ENCODE measurements around the gene HOXC9.

GRCh38 chr12:54033980-54034784 lies 34.2 kb downstream of the HOXC9 start:
- TF ChIP-seq, protein P1, sequence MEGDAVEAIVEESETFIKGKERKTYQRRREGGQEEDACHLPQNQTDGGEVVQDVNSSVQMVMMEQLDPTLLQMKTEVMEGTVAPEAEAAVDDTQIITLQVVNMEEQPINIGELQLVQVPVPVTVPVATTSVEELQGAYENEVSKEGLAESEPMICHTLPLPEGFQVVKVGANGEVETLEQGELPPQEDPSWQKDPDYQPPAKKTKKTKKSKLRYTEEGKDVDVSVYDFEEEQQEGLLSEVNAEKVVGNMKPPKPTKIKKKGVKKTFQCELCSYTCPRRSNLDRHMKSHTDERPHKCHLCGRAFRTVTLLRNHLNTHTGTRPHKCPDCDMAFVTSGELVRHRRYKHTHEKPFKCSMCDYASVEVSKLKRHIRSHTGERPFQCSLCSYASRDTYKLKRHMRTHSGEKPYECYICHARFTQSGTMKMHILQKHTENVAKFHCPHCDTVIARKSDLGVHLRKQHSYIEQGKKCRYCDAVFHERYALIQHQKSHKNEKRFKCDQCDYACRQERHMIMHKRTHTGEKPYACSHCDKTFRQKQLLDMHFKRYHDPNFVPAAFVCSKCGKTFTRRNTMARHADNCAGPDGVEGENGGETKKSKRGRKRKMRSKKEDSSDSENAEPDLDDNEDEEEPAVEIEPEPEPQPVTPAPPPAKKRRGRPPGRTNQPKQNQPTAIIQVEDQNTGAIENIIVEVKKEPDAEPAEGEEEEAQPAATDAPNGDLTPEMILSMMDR (conservative IDR thresholded peaks at IDR 0.05 in 1 of 2, IDR thresholded peaks at IDR 0.05 in 1 of 2; ENCODE audit: extremely low read depth in 1 of 2, insufficient read depth in 1 of 2, low read depth in 1 of 2, low read length in 2 of 2): no peak
- no peak for TF ChIP-seq EZH2 (IDR thresholded peaks at IDR 0.05; ENCODE audit: borderline replicate concordance, low read length)

All from mammary epithelial cell (primary cell).